ENCODE data around the gene ANKH. TPM values are rescaled to one million over a fixed set of nuclear protein-coding genes. Genes with fewer than 3 reads are reported as not detected.
A peak's percentile ranks its signal among the peaks of the same experiment; 100 is the strongest.

Gene ANKH
- polyA plus RNA-seq, 2 of the 4 experiments (the other 2 are of a cell fraction), result 11.7 to 17.3 TPM

DNA sequence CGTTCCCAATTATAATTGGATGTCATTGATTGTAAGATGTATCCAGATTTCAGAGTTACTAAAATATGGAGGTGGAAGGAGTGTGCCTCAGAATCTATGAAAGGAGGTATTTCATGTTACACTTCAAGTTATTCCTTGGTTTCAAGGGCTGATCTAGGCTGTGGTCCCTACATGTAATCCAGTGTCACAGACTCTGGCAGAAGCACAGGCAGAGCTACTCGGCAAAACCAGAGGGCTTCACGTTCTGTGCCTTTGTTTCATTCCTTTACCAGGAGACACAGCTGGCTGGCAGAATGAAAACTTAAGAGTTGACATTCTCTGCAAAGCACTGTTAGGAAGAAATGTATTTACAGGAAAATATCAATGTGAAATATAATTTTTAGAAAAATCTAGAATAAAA, 99.6 kb downstream of the ANKH start:
- ChIA-PET POLR2A (no interaction called here), CTCF (interaction anchor here (0.6 to 1.6 kb wide), 3 partner anchors 10 to 122 kb away, joined by 3 to 5 read pairs (median 3); no protein-coding TSS in a partner anchor)
- Histone ChIP-seq H3K9me3 (no peaks in the 10 kb centered on the region), H3K27ac (no peak overlapping the region), H3K4me1 (peaks cover 41% of the 10 kb centered on the region), H3K4me3 (no peak overlapping the region), H3K4me2 (no peak overlapping the region)
- ATAC-seq (no peak), DNase-seq (ENCODE audit: low read depth in 1 of 2, low spot score in 1 of 2) (no peak), FAIRE-seq (no peak)
- TF ChIP-seq, protein P1, sequence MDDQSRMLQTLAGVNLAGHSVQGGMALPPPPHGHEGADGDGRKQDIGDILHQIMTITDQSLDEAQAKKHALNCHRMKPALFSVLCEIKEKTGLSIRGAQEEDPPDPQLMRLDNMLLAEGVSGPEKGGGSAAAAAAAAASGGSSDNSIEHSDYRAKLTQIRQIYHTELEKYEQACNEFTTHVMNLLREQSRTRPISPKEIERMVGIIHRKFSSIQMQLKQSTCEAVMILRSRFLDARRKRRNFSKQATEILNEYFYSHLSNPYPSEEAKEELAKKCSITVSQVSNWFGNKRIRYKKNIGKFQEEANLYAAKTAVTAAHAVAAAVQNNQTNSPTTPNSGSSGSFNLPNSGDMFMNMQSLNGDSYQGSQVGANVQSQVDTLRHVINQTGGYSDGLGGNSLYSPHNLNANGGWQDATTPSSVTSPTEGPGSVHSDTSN (IDR thresholded peaks at IDR 0.05), result no peak
- TF ChIP-seq SMC3 (IDR thresholded peaks at IDR 0.05) (no peak), TFCP2L1 (CRISPR knock-in tag; IDR thresholded peaks at IDR 0.05) (no peak), RFX5 (IDR thresholded peaks at IDR 0.05) (no peak), MYC (IDR thresholded peaks at IDR 0.05; ENCODE audit: borderline replicate concordance, low read length) (no peak), POLR2AphosphoS2 (conservative IDR thresholded peaks at IDR 0.05; ENCODE audit: low read length) (no peak), BHLHE40 (IDR thresholded peaks at IDR 0.05; ENCODE audit: low read depth, low read length) (no peak), ZC3H11A (IDR thresholded peaks at IDR 0.05) (no peak), CEBPB (IDR thresholded peaks at IDR 0.05) (no peak), EHF (CRISPR knock-in tag; IDR thresholded peaks at IDR 0.05) (no peak), FOSL2 (IDR thresholded peaks at IDR 0.05) (no peak), FOSL2 (CRISPR knock-in tag; IDR thresholded peaks at IDR 0.05) (no peak), MAFK (IDR thresholded peaks at IDR 0.05; ENCODE audit: partially characterized antibody) (no peak), EHMT2 (IDR thresholded peaks at IDR 0.05; ENCODE audit: low read depth) (no peak), PHF8 (IDR thresholded peaks at IDR 0.05; ENCODE audit: borderline replicate concordance, low read depth) (no peak), GATA3 (IDR thresholded peaks at IDR 0.05; ENCODE audit: borderline replicate concordance) (no peak), FOSB (CRISPR knock-in tag; IDR thresholded peaks at IDR 0.05) (no peak), MAZ (IDR thresholded peaks at IDR 0.05; ENCODE audit: borderline replicate concordance, low read depth, low read length) (no peak)
- TF ChIP-seq, protein P2, sequence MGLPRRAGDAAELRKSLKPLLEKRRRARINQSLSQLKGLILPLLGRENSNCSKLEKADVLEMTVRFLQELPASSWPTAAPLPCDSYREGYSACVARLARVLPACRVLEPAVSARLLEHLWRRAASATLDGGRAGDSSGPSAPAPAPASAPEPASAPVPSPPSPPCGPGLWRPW (IDR thresholded peaks at IDR 0.05), result no peak
- TF ChIP-seq, protein P3, sequence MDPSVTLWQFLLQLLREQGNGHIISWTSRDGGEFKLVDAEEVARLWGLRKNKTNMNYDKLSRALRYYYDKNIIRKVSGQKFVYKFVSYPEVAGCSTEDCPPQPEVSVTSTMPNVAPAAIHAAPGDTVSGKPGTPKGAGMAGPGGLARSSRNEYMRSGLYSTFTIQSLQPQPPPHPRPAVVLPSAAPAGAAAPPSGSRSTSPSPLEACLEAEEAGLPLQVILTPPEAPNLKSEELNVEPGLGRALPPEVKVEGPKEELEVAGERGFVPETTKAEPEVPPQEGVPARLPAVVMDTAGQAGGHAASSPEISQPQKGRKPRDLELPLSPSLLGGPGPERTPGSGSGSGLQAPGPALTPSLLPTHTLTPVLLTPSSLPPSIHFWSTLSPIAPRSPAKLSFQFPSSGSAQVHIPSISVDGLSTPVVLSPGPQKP (IDR thresholded peaks at IDR 0.05; ENCODE audit: low read depth, low read length), result no peak
- TF ChIP-seq, protein P4, sequence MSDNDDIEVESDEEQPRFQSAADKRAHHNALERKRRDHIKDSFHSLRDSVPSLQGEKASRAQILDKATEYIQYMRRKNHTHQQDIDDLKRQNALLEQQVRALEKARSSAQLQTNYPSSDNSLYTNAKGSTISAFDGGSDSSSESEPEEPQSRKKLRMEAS (IDR thresholded peaks at IDR 0.05), result no peak
- WGBS (ENCODE audit: missing lambda C conversion rate), result 86% methylated on average over 3 of the region's 3 CpGs

DNA sequence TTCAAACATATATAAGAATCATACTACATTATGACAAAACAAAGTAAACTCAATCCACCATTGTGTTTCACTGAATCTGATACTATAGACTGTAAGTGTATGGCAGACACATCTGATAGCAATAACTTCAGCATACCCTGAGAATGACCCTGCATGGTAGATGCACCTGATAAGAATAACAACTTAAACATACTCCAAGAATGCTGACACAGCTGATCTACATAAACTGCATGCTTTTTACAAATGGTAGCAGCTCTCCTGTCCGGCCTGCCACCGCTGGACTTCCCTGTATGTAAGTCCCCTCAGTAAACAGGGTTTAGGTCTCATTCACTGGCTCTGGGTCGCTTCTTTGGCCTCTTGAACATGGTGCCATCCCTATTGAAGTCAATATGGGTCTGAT, 100.4 kb downstream of the ANKH start:
- CTCF ChIA-PET, result interaction anchor here (1.6 kb wide), 1 partner anchor 44 kb away, joined by 5 read pairs; no protein-coding TSS in a partner anchor
- Histone ChIP-seq H3K27ac (no peak overlapping the region), H3K4me1 (peaks cover 33% of the 10 kb centered on the region), H3K4me2 (no peak overlapping the region), H3K9me3 (no peaks in the 10 kb centered on the region), H3K4me3 (no peak overlapping the region)
- 95% methylated on average over 3 of the region's 3 CpGs for WGBS (ENCODE audit: missing lambda C conversion rate)
- TF ChIP-seq, protein P3 (IDR thresholded peaks at IDR 0.05; ENCODE audit: low read depth, low read length), result no peak
- TF ChIP-seq MAFK (IDR thresholded peaks at IDR 0.05; ENCODE audit: partially characterized antibody), result peak; percentile 90
- DNase-seq (ENCODE audit: low read depth in 1 of 2, low spot score in 1 of 2) (no peak), ATAC-seq (no peak), FAIRE-seq (no peak)
- POLR2A ChIA-PET, result no interaction called here
